Right forelimb (tissue), 1 donor: ENCODE data around the gene GALM.
"Not testable (repeated sequence)": the region's sequence is repeated elsewhere in the genome, so short reads cannot be mapped to it uniquely, and the experiment has no call there.

Source experiments
- DNase-seq: peaks from one replicate; pipeline ENCODE4 v3.0.0-alpha.2; 2018

GALM gene

GRCh38 chr2:38713338-38713737 lies 47.4 kb downstream of the GALM start:
- no peak for DNase-seq

DNA sequence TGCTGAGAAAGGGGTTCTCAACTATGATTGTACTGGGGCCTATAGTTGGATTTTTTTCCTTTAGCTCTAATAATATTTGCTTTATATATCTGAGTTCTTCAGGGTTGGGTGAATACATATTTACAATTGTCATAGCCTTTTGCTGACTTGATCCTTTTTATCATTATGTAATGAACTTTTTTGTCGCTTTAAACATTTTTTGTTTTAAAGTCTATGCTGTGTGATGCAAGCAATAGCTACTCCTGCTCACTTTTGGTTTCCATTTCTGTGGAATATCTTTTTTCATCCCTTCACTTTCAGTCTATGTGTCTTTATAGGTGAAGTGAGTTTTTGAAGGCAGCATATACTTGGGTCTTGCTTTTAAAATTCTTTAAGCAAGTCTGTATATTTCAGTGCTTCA lies 49.0 kb downstream of the GALM start:
- DNase-seq = not testable (repeated sequence)

GRCh38 chr2:38716185-38716584 lies 50.3 kb downstream of the GALM start:
- no peak for DNase-seq

GRCh38 chr2:38718601-38719000 lies 52.7 kb downstream of the GALM start:
- no peak for DNase-seq

- no peak for DNase-seq
These were observed 53.8 kb downstream of the GALM start for GRCh38 chr2:38719706-38720105.

- DNase-seq = peak; percentile 86
These were observed 54.8 kb downstream of the GALM start for GRCh38 chr2:38720613-38721241.

GRCh38 chr2:38722271-38723061 lies 56.6 kb downstream of the GALM start:
- no peak for DNase-seq

DNA sequence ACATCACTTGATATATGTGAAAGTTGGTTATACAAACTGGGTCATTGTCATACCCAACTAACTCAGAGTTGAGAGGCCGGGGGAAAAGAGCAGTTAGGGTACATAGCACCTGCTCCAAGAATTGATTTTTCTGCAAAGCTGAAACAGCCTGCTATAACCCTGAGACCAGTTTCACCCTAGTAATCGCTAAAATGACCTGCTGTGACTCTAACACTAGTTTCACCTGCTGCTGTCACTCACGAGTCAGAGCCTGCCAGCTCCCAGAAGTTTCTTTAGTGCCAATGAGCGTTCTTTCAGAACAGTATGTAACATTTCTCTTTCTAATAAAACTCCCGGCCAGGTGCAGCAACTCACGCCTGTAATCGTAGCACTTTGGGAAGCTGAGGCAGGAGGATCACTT lies 57.3 kb downstream of the GALM start:
- DNase-seq = no peak

DNA sequence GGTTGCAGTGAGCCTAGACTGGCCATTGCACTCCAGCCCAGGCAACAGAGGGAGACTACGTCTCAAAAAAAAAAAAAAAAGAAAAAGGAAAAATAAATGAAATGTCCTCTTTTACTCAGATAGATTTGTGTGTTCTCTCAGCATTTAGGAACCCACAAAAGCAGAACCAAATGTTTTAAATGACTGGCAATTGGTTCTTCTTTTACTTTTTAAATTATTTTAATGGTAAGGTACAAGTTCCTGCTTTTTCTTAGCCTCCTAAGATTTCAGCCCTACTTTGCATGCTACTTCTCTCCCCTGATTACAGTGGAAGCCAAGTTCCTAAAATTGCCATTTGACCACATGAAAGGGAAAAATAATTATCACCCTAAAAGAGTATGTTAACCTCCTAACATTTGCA lies 61.7 kb downstream of the GALM start:
- DNase-seq = no peak

GRCh38 chr2:38728694-38729093 lies 62.8 kb downstream of the GALM start:
- DNase-seq = no peak

- DNase-seq = no peak
These were observed 65.2 kb downstream of the GALM start for GRCh38 chr2:38731090-38731489.

DNA sequence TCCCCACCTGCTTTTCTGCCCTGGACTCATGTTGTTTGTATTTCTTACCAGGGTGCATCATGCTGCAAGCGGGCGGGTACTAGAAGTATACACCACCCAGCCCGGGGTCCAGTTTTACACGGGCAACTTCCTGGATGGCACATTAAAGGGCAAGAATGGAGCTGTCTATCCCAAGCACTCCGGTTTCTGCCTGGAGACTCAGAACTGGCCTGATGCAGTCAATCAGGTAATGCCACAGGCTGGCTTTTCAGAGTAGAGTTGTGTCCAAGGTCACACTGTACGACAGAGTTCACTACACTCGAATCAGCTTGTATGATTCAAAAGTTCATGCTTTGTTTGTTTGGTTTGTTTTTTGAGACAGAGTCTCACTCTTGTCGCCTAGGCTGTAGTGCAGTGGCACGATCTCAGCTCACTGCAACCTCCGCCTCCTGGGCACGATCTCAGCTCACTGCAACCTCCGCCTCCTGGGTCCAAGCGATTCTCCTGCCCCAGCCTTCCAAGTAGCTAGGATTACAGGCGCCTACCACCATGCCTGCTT lies 65.8 kb downstream of the GALM start:
- no peak for DNase-seq

DNA sequence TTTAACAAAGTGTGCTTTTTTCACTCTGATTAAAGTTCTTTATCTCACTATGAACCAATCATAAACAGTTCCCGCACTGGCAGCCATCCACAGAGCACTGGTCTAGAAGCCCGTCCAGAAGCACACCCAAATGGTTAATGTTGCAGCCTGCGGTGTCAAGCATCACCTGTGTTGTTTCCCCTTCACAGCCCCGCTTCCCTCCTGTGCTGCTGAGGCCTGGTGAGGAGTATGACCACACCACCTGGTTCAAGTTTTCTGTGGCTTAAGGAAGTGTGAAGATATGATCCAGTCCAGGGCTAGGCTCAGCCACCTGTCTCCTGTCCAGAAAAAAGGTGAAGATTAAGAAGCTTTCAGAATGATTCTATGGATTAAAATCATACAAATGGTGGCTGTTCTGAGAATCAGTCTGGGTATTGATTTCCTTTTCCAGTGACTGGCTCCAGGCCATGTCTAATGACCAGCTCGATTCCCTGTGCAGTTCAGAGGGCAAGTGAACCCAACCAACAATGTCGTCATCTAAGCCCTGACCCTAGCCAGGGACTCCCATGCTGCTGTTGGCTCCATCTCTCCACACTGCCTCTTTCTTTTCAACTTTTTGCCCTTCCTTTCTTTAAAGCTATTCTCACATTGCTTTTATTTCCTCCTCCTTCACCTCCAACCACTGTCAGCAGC lies 67.5 kb downstream of the GALM start:
- DNase-seq = no peak

DNA sequence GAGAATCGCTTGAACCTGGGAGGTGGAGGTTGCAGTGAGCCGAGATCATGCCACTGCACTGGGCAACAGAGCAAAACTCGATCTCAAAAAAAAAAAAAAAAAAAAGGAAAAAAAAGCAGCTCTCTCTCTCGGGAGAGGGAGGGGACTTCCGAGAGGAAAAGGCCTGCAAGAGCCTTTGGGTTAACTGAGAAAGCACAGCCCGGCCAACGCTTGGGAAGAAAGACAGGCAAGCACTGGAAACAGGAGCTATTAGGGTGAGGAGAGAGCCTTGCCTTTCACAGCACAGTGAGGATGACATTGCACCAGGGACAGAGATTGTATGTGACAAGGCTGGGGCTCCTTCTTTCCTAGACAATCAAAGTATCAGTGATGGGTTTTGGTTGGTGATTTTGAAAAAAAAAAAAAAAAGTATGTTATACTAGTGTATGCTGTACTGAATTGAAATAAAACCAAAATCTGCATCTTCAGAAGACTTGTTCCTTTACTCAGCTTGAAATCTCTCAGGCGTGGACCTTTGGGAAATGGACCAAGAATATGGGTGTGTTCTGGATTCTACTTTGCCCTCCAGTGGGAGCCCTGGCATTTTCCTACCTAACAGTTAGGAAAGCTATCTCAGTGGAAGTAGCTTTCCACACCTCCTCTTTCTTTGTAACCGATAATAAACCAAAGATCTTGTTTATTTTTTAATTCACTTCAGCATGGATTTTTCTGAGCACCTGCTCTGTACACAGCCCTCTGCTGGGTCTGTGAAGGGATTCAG lies 68.6 kb downstream of the GALM start:
- DNase-seq = no peak

- no peak for DNase-seq
These were observed 70.0 kb downstream of the GALM start for GRCh38 chr2:38735999-38736320.

DNA sequence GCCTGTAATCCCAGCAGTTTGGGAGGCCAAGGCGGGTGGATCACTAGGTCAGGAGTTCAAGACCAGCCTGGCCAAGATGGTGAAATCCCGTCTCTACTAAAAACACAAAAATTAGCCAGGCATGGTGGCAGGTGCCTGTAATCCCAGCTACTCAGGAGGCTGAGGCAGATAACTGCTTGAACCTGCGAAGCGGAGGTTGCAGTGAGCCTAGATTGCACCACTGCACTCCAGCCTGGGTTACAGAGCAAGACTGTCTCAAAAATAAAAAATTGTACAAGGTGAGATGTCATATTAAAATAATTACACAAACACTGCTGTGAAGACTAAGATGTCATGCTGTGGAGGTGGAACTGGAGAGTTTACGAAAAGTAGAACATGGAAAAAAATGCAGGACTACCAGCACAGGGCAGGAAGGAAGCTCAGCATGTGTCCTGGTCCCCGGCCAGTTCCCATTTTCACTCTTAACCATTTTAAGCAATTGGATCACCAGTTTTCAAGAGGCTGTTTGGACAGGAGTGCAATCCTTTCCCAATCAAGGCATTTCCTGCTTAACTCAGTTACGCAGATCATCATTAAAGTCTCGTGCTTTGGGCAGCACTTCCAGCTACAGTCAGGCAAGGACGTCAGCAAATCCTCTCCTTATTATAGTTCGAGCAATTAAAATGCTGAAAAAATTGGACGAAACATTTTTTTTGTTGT lies 71.2 kb downstream of the GALM start:
- not testable (repeated sequence) for DNase-seq

DNA sequence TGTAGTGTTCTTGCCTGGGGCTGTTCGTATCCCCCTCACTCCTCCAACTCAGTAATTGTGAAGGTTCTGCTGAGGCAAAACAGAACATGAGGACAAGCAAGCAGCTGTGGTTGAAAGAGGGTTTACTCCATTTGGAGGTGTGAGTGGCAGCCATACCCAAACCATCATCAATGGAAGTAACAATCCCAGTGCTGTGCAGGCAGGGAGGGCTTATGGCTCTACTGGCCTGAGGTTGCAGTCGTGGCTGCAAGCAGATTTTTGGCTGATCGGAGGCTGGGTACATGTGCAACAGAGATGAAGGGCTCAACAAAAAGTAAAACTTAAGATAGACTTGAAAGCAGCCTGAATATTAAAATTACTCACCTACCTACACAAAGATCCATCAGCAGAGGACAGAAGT lies 72.0 kb downstream of the GALM start:
- no peak for DNase-seq

- DNase-seq = no peak
These were observed 73.6 kb downstream of the GALM start for GRCh38 chr2:38739524-38739923.

DNA sequence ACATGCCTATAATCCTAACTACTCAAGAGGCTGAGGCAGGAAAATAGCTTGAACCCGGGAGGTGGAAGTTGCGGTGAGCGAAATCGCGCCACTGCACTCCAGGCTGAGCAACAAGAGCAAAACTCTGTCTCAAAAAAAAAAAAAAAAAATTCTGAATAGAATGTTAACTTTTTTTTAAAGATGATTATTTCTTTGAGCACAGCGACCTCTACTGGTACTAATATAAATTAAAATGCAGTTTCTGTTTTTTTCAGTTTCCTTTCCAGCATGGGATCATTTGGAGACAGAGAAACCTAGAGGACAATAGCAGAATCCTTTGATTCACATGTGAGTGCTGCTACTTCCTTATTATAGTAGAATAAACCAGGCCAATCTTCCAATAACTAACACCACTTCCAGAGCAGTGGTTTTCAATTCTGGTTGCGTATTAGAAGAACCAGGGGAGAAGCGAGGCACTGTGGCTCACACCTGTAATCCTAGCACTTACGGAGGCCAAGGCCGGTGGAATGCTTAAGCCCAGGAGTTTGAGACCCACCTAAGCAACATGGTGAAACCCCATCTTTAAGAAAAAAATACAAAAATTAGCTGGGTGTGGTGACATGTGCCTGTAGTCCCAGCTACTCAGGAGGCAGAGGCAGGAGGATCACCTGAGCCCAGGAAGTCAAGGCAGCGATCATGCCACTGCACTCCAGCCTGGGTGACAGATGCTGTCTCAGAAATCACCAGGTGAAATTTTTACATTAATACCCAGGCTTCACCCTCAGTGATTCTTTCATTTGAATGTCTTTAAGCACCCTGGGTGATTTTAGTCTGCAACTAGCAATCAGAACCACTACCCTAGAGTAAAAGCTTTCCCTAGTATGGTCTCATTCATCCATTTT lies 75.2 kb downstream of the GALM start:
- DNase-seq = no peak

GRCh38 chr2:38742797-38743559 lies 77.1 kb downstream of the GALM start:
- no peak for DNase-seq
